ENCODE data around the gene FAM149B1.

Gene FAM149B1

GRCh38 chr10:73220989-73221388, 53.1 kb downstream of the FAM149B1 start:
- Histone ChIP-seq H3K4me3 (ENCODE audit: low read length) (no peak overlapping the region), H2BK15ac (replicated peaks; ENCODE audit: low read depth) (no peak overlapping the region), H3K23ac (ENCODE audit: low read length) (no peak overlapping the region), H3K4me1 (ENCODE audit: control insufficient read depth, low read depth, low read length) (no peaks in the 10 kb centered on the region), H3K56ac (ENCODE audit: low read length) (no peak overlapping the region), H3K36me3 (ENCODE audit: control insufficient read depth, insufficient read depth, low read length) (no peaks in the 10 kb centered on the region), H4K5ac (ENCODE audit: low read length) (no peak overlapping the region), H3K27ac (ENCODE audit: low read depth, low read length) (no peak overlapping the region), H3K27me3 (ENCODE audit: insufficient read depth, low read length, poor library complexity) (no peaks in the 10 kb centered on the region), H3K79me1 (ENCODE audit: low read length) (no peaks in the 10 kb centered on the region), H2AK5ac (ENCODE audit: low read length) (no peak overlapping the region), H3K4me2 (ENCODE audit: low read length) (no peak overlapping the region), H3K79me2 (ENCODE audit: control insufficient read depth, insufficient read depth, low read length) (no peaks in the 10 kb centered on the region), H2BK120ac (ENCODE audit: low read depth, low read length) (no peak overlapping the region), H4K8ac (ENCODE audit: low read depth, low read length) (no peak overlapping the region), H3K18ac (ENCODE audit: low read length) (no peak overlapping the region), H3K4ac (ENCODE audit: low read depth, low read length) (no peak overlapping the region), H2BK5ac (ENCODE audit: low read length) (no peak overlapping the region), H3K9ac (ENCODE audit: low read length) (no peak overlapping the region)
- WGBS (ENCODE audit: extremely low coverage, insufficient coverage, low lambda C conversion rate): no CpG with 5 or more reads among the region's 1 CpG
- DNase-seq: no peak

DNA sequence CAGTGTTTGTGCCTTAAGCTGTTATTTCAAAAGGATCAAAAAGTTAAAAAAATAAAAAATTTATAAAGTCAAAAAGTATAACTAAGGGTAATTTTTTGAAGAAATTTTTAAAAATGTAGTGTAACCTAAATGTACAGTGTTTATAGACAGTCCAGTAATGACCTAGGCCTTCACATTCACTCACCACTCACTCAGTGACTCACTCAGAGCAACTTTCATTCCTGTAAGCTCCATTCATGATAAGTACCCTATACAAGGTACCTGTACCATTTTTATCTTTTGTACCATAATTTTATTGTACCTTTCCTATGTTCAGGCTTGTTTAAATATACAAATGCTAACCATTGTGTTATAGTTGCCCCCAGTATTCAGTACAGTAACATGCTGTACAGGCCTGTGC, 57.6 kb downstream of the FAM149B1 start:
- no peaks in the 10 kb centered on the region for H3K79me2 ChIP-seq (ENCODE audit: control insufficient read depth, insufficient read depth, low read length)
- H3K27ac ChIP-seq (ENCODE audit: low read depth, low read length): no peak overlapping the region
- no peak overlapping the region for H3K56ac ChIP-seq (ENCODE audit: low read length)
- no peak overlapping the region for H3K18ac ChIP-seq (ENCODE audit: low read length)
- H4K8ac ChIP-seq (ENCODE audit: low read depth, low read length): no peak overlapping the region
- H2BK5ac ChIP-seq (ENCODE audit: low read length): no peak overlapping the region
- H2BK15ac ChIP-seq (replicated peaks; ENCODE audit: low read depth): no peak overlapping the region
- H3K4me2 ChIP-seq (ENCODE audit: low read length): no peak overlapping the region
- no peaks in the 10 kb centered on the region for H3K79me1 ChIP-seq (ENCODE audit: low read length)
- no peak overlapping the region for H4K5ac ChIP-seq (ENCODE audit: low read length)
- H2AK5ac ChIP-seq (ENCODE audit: low read length): no peak overlapping the region
- H3K9ac ChIP-seq (ENCODE audit: low read length): no peak overlapping the region
- no peak overlapping the region for H3K23ac ChIP-seq (ENCODE audit: low read length)
- no peak for DNase-seq
- H3K4me1 ChIP-seq (ENCODE audit: control insufficient read depth, low read depth, low read length): no peaks in the 10 kb centered on the region
- no peak overlapping the region for H3K4ac ChIP-seq (ENCODE audit: low read depth, low read length)
- H3K4me3 ChIP-seq (ENCODE audit: low read length): no peak overlapping the region
- H3K27me3 ChIP-seq (ENCODE audit: insufficient read depth, low read length, poor library complexity): no peaks in the 10 kb centered on the region
- H2BK120ac ChIP-seq (ENCODE audit: low read depth, low read length): no peak overlapping the region
- H3K36me3 ChIP-seq (ENCODE audit: control insufficient read depth, insufficient read depth, low read length): no peaks in the 10 kb centered on the region

DNA sequence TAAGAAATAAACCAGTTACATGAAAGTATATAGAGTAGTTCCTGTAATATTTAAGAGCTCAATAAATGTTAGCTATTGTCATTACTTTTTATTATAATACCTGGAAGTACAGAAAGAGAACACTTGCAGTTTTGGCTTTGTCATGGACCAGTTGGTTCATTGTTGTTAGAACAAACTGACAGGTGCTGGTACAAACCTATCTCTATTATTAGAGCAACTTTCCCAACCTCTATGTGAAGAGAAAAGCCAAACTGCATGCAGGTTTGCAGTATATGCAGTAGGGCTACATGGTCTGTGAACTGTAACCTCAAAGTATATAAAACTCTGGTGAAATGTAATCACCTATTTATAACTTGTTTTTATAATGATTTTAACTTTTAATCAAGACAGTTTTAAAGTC, 58.7 kb downstream of the FAM149B1 start:
- H2BK5ac ChIP-seq (ENCODE audit: low read length): no peak overlapping the region
- no peaks in the 10 kb centered on the region for H3K79me2 ChIP-seq (ENCODE audit: control insufficient read depth, insufficient read depth, low read length)
- H3K18ac ChIP-seq (ENCODE audit: low read length): no peak overlapping the region
- no peaks in the 10 kb centered on the region for H3K27me3 ChIP-seq (ENCODE audit: insufficient read depth, low read length, poor library complexity)
- no peak overlapping the region for H3K23ac ChIP-seq (ENCODE audit: low read length)
- no peak overlapping the region for H2AK5ac ChIP-seq (ENCODE audit: low read length)
- no peaks in the 10 kb centered on the region for H3K36me3 ChIP-seq (ENCODE audit: control insufficient read depth, insufficient read depth, low read length)
- H4K8ac ChIP-seq (ENCODE audit: low read depth, low read length): no peak overlapping the region
- no peak overlapping the region for H3K27ac ChIP-seq (ENCODE audit: low read depth, low read length)
- no peaks in the 10 kb centered on the region for H3K79me1 ChIP-seq (ENCODE audit: low read length)
- H3K4me3 ChIP-seq (ENCODE audit: low read length): no peak overlapping the region
- no peak for DNase-seq
- H3K9ac ChIP-seq (ENCODE audit: low read length): no peak overlapping the region
- no peaks in the 10 kb centered on the region for H3K4me1 ChIP-seq (ENCODE audit: control insufficient read depth, low read depth, low read length)
- H3K56ac ChIP-seq (ENCODE audit: low read length): no peak overlapping the region
- H2BK15ac ChIP-seq (replicated peaks; ENCODE audit: low read depth): no peak overlapping the region
- no peak overlapping the region for H3K4ac ChIP-seq (ENCODE audit: low read depth, low read length)
- H2BK120ac ChIP-seq (ENCODE audit: low read depth, low read length): no peak overlapping the region
- H4K5ac ChIP-seq (ENCODE audit: low read length): no peak overlapping the region
- H3K4me2 ChIP-seq (ENCODE audit: low read length): no peak overlapping the region

DNA sequence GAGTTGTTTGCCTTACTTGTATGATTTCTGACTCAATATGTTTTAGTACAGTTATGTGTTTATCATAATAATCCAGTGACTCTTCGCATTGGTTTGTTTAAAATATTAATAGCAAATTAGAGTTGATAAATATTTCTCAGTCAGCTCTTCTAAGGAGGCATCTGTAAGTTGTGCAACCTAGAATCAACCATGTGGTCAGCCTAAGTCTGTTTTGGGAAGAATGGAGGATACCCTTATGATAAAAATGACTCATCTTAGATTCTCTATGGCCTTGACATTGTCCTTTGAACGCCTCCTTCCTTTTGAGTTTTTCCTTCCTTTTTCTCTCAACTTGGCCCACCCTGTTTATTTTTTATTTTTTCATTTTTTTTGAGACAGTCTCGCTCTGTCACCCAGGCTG, 60.3 kb downstream of the FAM149B1 start:
- no CpG with 5 or more reads among the region's 3 CpGs for WGBS (ENCODE audit: extremely low coverage, insufficient coverage, low lambda C conversion rate)

DNA sequence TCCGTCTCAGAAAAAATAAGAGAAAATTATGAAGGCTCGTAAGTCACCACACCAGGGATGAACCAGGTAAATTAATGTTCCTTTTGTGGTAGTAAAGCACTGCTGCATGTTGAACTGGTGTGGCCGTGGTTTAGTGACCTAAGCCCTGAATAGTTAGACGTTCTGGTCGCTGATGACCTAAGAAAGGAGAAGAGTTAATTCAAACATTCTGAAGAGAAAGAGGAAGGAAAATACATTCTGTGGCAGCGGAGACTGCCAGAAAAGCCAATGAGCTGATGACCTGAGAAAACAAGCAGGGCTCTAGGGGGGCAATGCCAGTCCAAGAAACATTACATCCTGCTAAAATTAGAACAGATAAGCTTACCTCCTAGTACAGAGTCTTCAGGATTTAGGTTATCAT, 61.6 kb downstream of the FAM149B1 start:
- H4K5ac ChIP-seq (ENCODE audit: low read length): no peak overlapping the region
- no peaks in the 10 kb centered on the region for H3K79me2 ChIP-seq (ENCODE audit: control insufficient read depth, insufficient read depth, low read length)
- H3K36me3 ChIP-seq (ENCODE audit: control insufficient read depth, insufficient read depth, low read length): no peaks in the 10 kb centered on the region
- no peaks in the 10 kb centered on the region for H3K27me3 ChIP-seq (ENCODE audit: insufficient read depth, low read length, poor library complexity)
- H3K4ac ChIP-seq (ENCODE audit: low read depth, low read length): no peak overlapping the region
- no peak overlapping the region for H3K4me3 ChIP-seq (ENCODE audit: low read length)
- no peaks in the 10 kb centered on the region for H3K4me1 ChIP-seq (ENCODE audit: control insufficient read depth, low read depth, low read length)
- H4K8ac ChIP-seq (ENCODE audit: low read depth, low read length): no peak overlapping the region
- no peak overlapping the region for H3K9ac ChIP-seq (ENCODE audit: low read length)
- H3K27ac ChIP-seq (ENCODE audit: low read depth, low read length): no peak overlapping the region
- H2BK15ac ChIP-seq (replicated peaks; ENCODE audit: low read depth): no peak overlapping the region
- H3K4me2 ChIP-seq (ENCODE audit: low read length): no peak overlapping the region
- H3K56ac ChIP-seq (ENCODE audit: low read length): no peak overlapping the region
- H3K79me1 ChIP-seq (ENCODE audit: low read length): no peaks in the 10 kb centered on the region
- no peak overlapping the region for H2BK5ac ChIP-seq (ENCODE audit: low read length)
- H2BK120ac ChIP-seq (ENCODE audit: low read depth, low read length): no peak overlapping the region
- WGBS (ENCODE audit: extremely low coverage, insufficient coverage, low lambda C conversion rate): no CpG with 5 or more reads among the region's 6 CpGs
- no peak for DNase-seq
- H3K18ac ChIP-seq (ENCODE audit: low read length): no peak overlapping the region
- H2AK5ac ChIP-seq (ENCODE audit: low read length): no peak overlapping the region
- H3K23ac ChIP-seq (ENCODE audit: low read length): no peak overlapping the region

More for the DNA sequence above, 60.3 kb downstream of the FAM149B1 start:
- H2BK15ac ChIP-seq (replicated peaks; ENCODE audit: low read depth): no peak overlapping the region
- H3K4me3 ChIP-seq (ENCODE audit: low read length): no peak overlapping the region
- no peaks in the 10 kb centered on the region for H3K79me2 ChIP-seq (ENCODE audit: control insufficient read depth, insufficient read depth, low read length)
- no peak overlapping the region for H3K9ac ChIP-seq (ENCODE audit: low read length)
- H3K4me1 ChIP-seq (ENCODE audit: control insufficient read depth, low read depth, low read length): no peaks in the 10 kb centered on the region
- no peak overlapping the region for H4K5ac ChIP-seq (ENCODE audit: low read length)
- H2BK5ac ChIP-seq (ENCODE audit: low read length): no peak overlapping the region
- H2BK120ac ChIP-seq (ENCODE audit: low read depth, low read length): no peak overlapping the region
- no peak overlapping the region for H3K4ac ChIP-seq (ENCODE audit: low read depth, low read length)
- no peaks in the 10 kb centered on the region for H3K27me3 ChIP-seq (ENCODE audit: insufficient read depth, low read length, poor library complexity)
- no peaks in the 10 kb centered on the region for H3K79me1 ChIP-seq (ENCODE audit: low read length)
- H3K36me3 ChIP-seq (ENCODE audit: control insufficient read depth, insufficient read depth, low read length): no peaks in the 10 kb centered on the region
- H3K27ac ChIP-seq (ENCODE audit: low read depth, low read length): no peak overlapping the region
- H3K4me2 ChIP-seq (ENCODE audit: low read length): no peak overlapping the region
- no peak overlapping the region for H3K18ac ChIP-seq (ENCODE audit: low read length)
- no peak overlapping the region for H3K56ac ChIP-seq (ENCODE audit: low read length)
- no peak overlapping the region for H3K23ac ChIP-seq (ENCODE audit: low read length)
- H4K8ac ChIP-seq (ENCODE audit: low read depth, low read length): no peak overlapping the region
- no peak for DNase-seq
- H2AK5ac ChIP-seq (ENCODE audit: low read length): no peak overlapping the region

DNA sequence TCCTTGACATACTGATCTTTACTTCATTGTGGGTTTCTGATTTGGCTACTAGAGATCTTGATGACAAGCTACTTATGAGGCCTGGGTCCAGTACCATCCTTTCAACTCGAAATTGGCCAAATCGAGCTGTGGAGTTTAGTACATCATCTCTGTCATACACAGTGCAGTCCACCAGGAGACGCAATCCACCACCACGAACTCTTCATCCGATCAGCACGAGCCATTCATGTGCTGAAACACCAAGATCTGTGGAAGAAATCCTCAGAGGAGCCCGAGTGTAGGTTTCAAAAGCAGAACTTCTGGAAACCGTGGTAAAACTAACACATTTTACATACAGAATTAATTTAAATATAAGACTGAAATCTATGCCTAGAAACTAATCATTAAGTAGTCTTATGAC, 65.0 kb downstream of the FAM149B1 start:
- H3K23ac ChIP-seq (ENCODE audit: low read length): no peak overlapping the region
- WGBS (ENCODE audit: extremely low coverage, insufficient coverage, low lambda C conversion rate): no CpG with 5 or more reads among the region's 8 CpGs

More for the DNA sequence above, 65.0 kb downstream of the FAM149B1 start:
- Histone ChIP-seq H3K36me3 (ENCODE audit: control insufficient read depth, insufficient read depth, low read length) (no peaks in the 10 kb centered on the region), H4K5ac (ENCODE audit: low read length) (no peak overlapping the region), H3K56ac (ENCODE audit: low read length) (no peak overlapping the region), H4K8ac (ENCODE audit: low read depth, low read length) (no peak overlapping the region), H2AK5ac (ENCODE audit: low read length) (no peak overlapping the region), H3K27ac (ENCODE audit: low read depth, low read length) (no peak overlapping the region), H3K4me1 (ENCODE audit: control insufficient read depth, low read depth, low read length) (no peaks in the 10 kb centered on the region), H3K9ac (ENCODE audit: low read length) (no peak overlapping the region), H3K79me2 (ENCODE audit: control insufficient read depth, insufficient read depth, low read length) (no peaks in the 10 kb centered on the region), H3K18ac (ENCODE audit: low read length) (no peak overlapping the region), H3K79me1 (ENCODE audit: low read length) (no peaks in the 10 kb centered on the region), H2BK120ac (ENCODE audit: low read depth, low read length) (no peak overlapping the region), H3K4me2 (ENCODE audit: low read length) (no peak overlapping the region), H2BK5ac (ENCODE audit: low read length) (no peak overlapping the region), H3K4me3 (ENCODE audit: low read length) (no peak overlapping the region), H3K4ac (ENCODE audit: low read depth, low read length) (no peak overlapping the region), H3K27me3 (ENCODE audit: insufficient read depth, low read length, poor library complexity) (no peaks in the 10 kb centered on the region), H2BK15ac (replicated peaks; ENCODE audit: low read depth) (no peak overlapping the region)
- DNase-seq: peak; percentile 27

All from mesendoderm (in vitro differentiated cells).